Adrenal gland (tissue), 5 donors: ENCODE measurements around the gene SLC7A10.

Source experiments
- CTCF ChIP-seq, 6 experiments: fragments of 450-650 bp in 4 of 6; fragments of 200-600 bp in 2 of 6; sonication (generic) in 1 of 6; IDR thresholded peaks; 1 replicate in 5 of 6; 2 replicates in 1 of 6; pipeline versions ENCODE4 v1.5.1 to v1.8.0; 2016 to 2021; ENCODE audit warnings: antibody characterized with exemption in 6 of 6, mild to moderate bottlenecking in 2 of 6, moderate library complexity in 1 of 6
- POLR2A ChIP-seq, 2 donors: fragments of 450-650 bp; IDR thresholded peaks; one replicate each; pipeline ENCODE4 v1.6.1; 2017; ENCODE audit warnings: antibody characterized with exemption in 2 of 2, mild to moderate bottlenecking in 2 of 2, moderate library complexity in 1 of 2
- donor health status: DM: no; HTN: no; CAD: no.

- TF ChIP-seq CTCF (IDR thresholded peaks at IDR 0.05), result no peak
- no peak for TF ChIP-seq POLR2A (IDR thresholded peaks at IDR 0.05)
Observed at GRCh38 chr19:33247441-33247819, 21.8 kb upstream of the SLC7A10 start.
